Measurements from ENCODE around the gene GRID2. TPM values are rescaled to one million over a fixed set of nuclear protein-coding genes. Genes with fewer than 3 reads are reported as not detected.

Gene GRID2
- total RNA-seq, 1 donor from 2014 or later: not detected

- no peak for TF ChIP-seq POLR2A (IDR thresholded peaks at IDR 0.05)
- TF ChIP-seq, protein P1, sequence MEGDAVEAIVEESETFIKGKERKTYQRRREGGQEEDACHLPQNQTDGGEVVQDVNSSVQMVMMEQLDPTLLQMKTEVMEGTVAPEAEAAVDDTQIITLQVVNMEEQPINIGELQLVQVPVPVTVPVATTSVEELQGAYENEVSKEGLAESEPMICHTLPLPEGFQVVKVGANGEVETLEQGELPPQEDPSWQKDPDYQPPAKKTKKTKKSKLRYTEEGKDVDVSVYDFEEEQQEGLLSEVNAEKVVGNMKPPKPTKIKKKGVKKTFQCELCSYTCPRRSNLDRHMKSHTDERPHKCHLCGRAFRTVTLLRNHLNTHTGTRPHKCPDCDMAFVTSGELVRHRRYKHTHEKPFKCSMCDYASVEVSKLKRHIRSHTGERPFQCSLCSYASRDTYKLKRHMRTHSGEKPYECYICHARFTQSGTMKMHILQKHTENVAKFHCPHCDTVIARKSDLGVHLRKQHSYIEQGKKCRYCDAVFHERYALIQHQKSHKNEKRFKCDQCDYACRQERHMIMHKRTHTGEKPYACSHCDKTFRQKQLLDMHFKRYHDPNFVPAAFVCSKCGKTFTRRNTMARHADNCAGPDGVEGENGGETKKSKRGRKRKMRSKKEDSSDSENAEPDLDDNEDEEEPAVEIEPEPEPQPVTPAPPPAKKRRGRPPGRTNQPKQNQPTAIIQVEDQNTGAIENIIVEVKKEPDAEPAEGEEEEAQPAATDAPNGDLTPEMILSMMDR (IDR thresholded peaks at IDR 0.05): no peak
- no peak for TF ChIP-seq POLR2AphosphoS5 (IDR thresholded peaks at IDR 0.05; ENCODE audit: insufficient read depth in 1 of 2, low read depth in 1 of 2)
- Histone ChIP-seq H3K4me1 (no peaks in the 10 kb centered on the region), H3K4me3 (no peak overlapping the region), H3K36me3 (no peaks in the 10 kb centered on the region), H3K27ac (no peak overlapping the region), H3K27me3 (no peaks in the 10 kb centered on the region), H3K9me3 (no peaks in the 10 kb centered on the region)
- intact Hi-C loops (cut with DNase I): no loop called here
- DNase-seq (ENCODE audit: extremely low spot score in 2 of 2): no peak
Measured at GRCh38 chr4:93127489-93127888, 823.7 kb downstream of the GRID2 start.

DNA sequence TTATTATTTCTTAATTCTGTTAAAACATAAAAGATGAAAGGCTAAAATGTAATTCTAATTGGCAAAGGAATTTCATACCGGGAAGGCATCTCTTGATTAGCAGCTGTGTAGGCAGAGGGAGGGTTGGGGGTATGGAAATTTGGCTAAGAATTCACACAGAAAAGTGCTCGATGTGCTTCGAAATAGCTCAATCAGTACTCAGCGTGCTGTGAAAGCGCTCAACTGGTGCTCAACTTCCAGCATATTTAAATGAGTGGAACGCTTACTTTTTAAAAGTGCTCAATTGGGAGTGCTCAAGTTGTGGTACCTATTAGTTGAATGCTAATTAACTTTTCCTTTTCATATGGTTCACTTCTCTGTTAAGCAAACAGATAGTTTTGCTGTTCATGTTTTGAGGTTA is 828.9 kb downstream of the GRID2 start:
- H3K36me3 ChIP-seq: no peaks in the 10 kb centered on the region
- no peaks in the 10 kb centered on the region for H3K27me3 ChIP-seq
- intact Hi-C loops (cut with DNase I): no loop called here
- DNase-seq (ENCODE audit: extremely low spot score in 2 of 2): no peak
- no peak overlapping the region for H3K4me3 ChIP-seq
- no peaks in the 10 kb centered on the region for H3K9me3 ChIP-seq
- TF ChIP-seq POLR2AphosphoS5 (IDR thresholded peaks at IDR 0.05; ENCODE audit: insufficient read depth in 1 of 2, low read depth in 1 of 2) (no peak), POLR2A (IDR thresholded peaks at IDR 0.05) (no peak)
- no peak overlapping the region for H3K27ac ChIP-seq
- no peaks in the 10 kb centered on the region for H3K4me1 ChIP-seq

GRCh38 chr4:93139118-93139517 is 835.4 kb downstream of the GRID2 start:
- no peaks in the 10 kb centered on the region for H3K36me3 ChIP-seq
- H3K9me3 ChIP-seq: no peaks in the 10 kb centered on the region
- no peaks in the 10 kb centered on the region for H3K27me3 ChIP-seq
- intact Hi-C loops (cut with DNase I): no loop called here
- TF ChIP-seq, protein P1 (IDR thresholded peaks at IDR 0.05): no peak
- TF ChIP-seq POLR2A (IDR thresholded peaks at IDR 0.05) (no peak), POLR2AphosphoS5 (IDR thresholded peaks at IDR 0.05; ENCODE audit: insufficient read depth in 1 of 2, low read depth in 1 of 2) (no peak)
- no peak overlapping the region for H3K4me3 ChIP-seq
- no peak overlapping the region for H3K27ac ChIP-seq
- no peaks in the 10 kb centered on the region for H3K4me1 ChIP-seq
- DNase-seq (ENCODE audit: extremely low spot score in 2 of 2): no peak

DNA sequence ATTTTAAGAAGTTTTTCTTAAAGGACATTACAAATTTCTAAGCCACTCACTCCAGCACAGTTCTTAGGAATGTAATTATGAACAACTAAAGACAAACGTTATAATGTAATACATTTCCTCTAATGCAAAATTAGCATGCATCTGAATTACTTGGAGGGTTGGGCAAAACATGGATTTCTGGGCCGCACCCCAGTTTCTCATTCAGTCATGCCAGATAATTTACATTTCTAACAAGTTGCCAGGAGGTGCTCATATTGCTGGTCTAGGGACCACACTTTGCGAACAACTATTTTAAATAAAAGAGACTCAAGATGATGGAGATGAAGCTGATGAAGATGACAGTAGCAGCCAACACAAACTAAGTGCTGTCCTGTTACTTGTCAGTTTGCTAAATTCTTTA is 840.1 kb downstream of the GRID2 start:
- no peaks in the 10 kb centered on the region for H3K4me1 ChIP-seq
- no peaks in the 10 kb centered on the region for H3K36me3 ChIP-seq
- no peaks in the 10 kb centered on the region for H3K9me3 ChIP-seq
- intact Hi-C loops (cut with DNase I): no loop called here
- DNase-seq (ENCODE audit: extremely low spot score in 2 of 2): no peak
- TF ChIP-seq POLR2AphosphoS5 (IDR thresholded peaks at IDR 0.05; ENCODE audit: insufficient read depth in 1 of 2, low read depth in 1 of 2) (no peak), POLR2A (IDR thresholded peaks at IDR 0.05) (no peak)
- H3K4me3 ChIP-seq: no peak overlapping the region
- H3K27ac ChIP-seq: no peak overlapping the region
- no peaks in the 10 kb centered on the region for H3K27me3 ChIP-seq

DNA sequence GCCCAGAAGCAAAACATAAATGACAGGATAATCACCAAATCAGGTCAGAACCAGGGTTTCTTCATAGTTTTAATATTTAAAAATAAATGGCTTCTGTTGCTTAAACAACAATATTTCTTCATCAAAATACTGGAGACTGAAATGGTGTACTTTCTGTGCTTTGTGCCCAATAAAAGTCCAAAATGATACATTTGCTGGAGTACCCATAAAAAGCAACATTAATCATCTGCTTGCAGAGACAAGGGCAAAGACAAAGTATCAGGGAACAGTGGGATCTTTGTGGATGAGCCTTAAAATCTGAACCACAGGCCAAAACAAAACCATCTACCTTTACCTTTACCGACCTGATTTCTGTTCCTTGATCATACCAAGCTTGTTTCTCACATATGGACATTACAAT is 840.9 kb downstream of the GRID2 start:
- intact Hi-C loops (cut with DNase I): no loop called here
- TF ChIP-seq, protein P1 (IDR thresholded peaks at IDR 0.05): no peak
- TF ChIP-seq POLR2A (IDR thresholded peaks at IDR 0.05) (no peak), POLR2AphosphoS5 (IDR thresholded peaks at IDR 0.05; ENCODE audit: insufficient read depth in 1 of 2, low read depth in 1 of 2) (no peak)
- no peaks in the 10 kb centered on the region for H3K4me1 ChIP-seq
- H3K27ac ChIP-seq: no peak overlapping the region
- no peak overlapping the region for H3K4me3 ChIP-seq
- no peaks in the 10 kb centered on the region for H3K27me3 ChIP-seq
- no peaks in the 10 kb centered on the region for H3K9me3 ChIP-seq
- no peak for DNase-seq (ENCODE audit: extremely low spot score in 2 of 2)
- H3K36me3 ChIP-seq: no peaks in the 10 kb centered on the region

DNA sequence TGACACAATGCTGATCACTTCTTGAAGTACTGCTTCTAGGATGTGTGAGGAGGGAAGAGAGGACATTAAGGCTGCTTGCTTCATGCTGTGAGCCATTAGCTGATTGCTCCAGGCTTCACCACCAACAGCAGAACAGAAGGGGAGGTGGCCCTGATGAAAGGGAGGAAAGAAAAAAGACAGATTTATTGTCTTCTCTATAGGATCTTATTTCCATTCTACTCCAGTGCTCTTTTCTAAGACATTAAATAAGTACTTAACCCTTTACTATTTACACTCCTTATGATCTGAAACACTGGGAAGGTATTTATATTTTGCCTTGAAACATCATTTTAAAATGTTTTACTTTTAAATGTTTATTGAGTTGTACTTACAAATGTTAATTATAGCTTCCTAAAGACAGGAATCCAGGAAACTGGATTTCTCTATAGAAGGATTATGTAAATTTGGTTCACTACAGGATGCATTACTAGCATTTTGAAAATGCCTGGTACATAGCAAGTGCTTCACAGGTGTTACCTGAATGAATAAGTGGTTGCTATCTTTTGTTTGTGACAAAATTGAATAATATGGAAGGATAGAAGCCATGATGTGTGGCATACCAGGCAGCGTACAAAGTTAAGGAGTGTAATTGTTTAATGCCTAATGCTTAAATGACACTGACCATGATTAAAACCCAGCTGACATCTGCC is 843.9 kb downstream of the GRID2 start:
- TF ChIP-seq POLR2AphosphoS5 (IDR thresholded peaks at IDR 0.05; ENCODE audit: insufficient read depth in 1 of 2, low read depth in 1 of 2): no peak
- TF ChIP-seq POLR2A (IDR thresholded peaks at IDR 0.05): no peak
- TF ChIP-seq, protein P1 (IDR thresholded peaks at IDR 0.05): no peak
- Histone ChIP-seq H3K27ac (no peak overlapping the region), H3K9me3 (no peaks in the 10 kb centered on the region), H3K4me1 (no peaks in the 10 kb centered on the region), H3K27me3 (no peaks in the 10 kb centered on the region), H3K36me3 (no peaks in the 10 kb centered on the region), H3K4me3 (no peak overlapping the region)
- intact Hi-C loops (cut with DNase I): no loop called here
- no peak for DNase-seq (ENCODE audit: extremely low spot score in 2 of 2)
